GM12874 (cell line): ENCODE results near the gene TMEM150A.

ENCODE experiments used
- CTCF ChIP-seq: IDR thresholded peaks from 2 replicates; pipeline ENCODE4 v1.5.1; 2011; ENCODE audit warnings: low read depth, mild to moderate bottlenecking, control low read depth, low read length, moderate library complexity; ENCODE audit not compliant: insufficient read depth

TMEM150A gene, protein sequence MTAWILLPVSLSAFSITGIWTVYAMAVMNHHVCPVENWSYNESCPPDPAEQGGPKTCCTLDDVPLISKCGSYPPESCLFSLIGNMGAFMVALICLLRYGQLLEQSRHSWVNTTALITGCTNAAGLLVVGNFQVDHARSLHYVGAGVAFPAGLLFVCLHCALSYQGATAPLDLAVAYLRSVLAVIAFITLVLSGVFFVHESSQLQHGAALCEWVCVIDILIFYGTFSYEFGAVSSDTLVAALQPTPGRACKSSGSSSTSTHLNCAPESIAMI

GRCh38 chr2:85602476-85603234 is at the start of gene TMEM150A:
Gene TMEM150A, minus strand, starts transcription at chr2:85602698. Its CDS starts 750 bp downstream, at chr2:85601948.
- TF ChIP-seq CTCF, result peak; percentile 42

DNA sequence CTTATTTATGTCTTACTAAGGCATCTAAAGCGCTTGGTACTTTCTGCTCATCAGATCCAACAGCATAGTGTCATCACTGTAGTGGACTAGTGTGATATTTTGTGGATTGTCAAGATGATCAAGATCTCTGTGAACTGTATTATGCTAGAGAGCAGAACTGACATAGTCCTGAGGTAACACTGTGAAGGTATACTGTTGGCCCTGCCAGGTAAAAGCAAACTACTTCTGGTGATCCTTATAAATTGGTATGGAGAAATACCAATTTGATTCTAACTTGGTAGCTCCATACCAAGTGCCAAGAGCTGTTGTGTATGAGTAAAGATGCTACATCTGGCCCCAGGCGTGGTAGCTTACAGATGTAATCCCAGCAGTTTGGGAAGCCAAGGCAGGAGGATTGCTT is 49.6 kb upstream of the TMEM150A start:
- TF ChIP-seq CTCF, result no peak

- no peak for TF ChIP-seq CTCF
Observed at GRCh38 chr2:85651097-85651496, 48.6 kb upstream of the TMEM150A start.

GRCh38 chr2:85650456-85650855 is 48.0 kb upstream of the TMEM150A start:
- TF ChIP-seq CTCF, result no peak

- no peak for TF ChIP-seq CTCF
Observed at GRCh38 chr2:85649201-85650190, 47.0 kb upstream of the TMEM150A start.

DNA sequence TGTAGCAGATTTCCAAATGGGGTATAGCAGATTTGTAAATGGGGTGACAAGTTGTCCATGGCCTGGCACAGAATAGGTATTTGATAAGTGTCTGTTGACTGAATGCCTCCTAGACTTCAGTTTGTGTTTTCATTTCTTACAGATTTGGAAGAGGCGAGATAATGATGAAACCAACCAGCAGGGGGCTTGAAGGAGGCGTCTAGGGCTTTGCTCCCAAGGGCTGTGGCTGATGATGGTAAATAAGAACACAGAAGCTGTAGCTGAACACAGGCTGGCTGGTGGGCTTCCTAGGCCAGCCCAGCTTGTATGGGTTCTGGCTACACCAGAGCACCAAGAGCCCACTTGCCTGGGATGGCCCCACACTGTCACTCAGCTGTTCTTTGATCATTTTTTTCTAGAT is 46.1 kb upstream of the TMEM150A start:
- TF ChIP-seq CTCF, result peak; percentile 56
